GM21423 (cell line): ENCODE measurements around the gene C14orf180.

Experiments
- ATAC-seq: cut with Tn5 transposase; IDR thresholded peaks from one replicate; pipeline ENCODE4 v1.9.1; 2021; ENCODE audit warnings: mild to moderate bottlenecking, moderate library complexity; ENCODE audit not compliant: unreplicated experiment

Gene C14orf180

GRCh38 chr14:104591506-104592291 lies 12.1 kb downstream of the C14orf180 start:
- ATAC-seq: no peak

DNA sequence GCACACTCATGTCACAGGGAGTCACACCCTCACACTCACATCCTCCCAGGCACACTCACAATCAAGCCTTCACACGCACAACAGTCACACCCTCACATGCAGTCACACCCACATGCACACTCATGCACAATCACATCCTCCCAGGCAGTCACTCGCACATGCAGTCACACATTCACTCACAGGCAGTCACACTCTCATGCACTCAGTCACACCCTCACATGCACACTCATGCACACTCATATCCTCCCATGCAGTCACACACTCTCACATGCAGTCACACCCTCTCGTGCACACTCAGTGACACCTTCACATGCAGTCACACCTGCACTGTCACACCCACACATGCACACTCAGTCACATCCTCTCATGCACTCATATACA lies 12.7 kb downstream of the C14orf180 start:
- no peak for ATAC-seq

DNA sequence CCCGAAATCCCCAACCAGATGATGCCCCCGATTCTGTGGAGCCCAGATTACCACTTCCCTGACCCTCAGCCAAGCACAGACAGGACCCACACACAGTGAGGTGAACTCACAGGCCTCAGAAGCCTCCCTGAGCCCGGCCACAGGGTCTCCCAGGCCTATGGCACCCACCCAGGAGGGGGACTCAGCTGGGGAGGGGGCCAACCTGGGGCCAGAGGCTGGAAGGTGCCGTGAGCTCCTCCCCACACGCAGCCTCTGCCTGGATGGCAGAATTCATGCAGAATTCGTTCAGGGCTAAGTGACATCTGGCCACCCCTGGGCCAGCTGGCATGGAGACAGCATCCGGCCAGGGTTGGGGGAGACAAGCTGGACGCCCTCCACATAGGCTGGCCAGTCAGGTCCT lies 13.2 kb downstream of the C14orf180 start:
- ATAC-seq: no peak

DNA sequence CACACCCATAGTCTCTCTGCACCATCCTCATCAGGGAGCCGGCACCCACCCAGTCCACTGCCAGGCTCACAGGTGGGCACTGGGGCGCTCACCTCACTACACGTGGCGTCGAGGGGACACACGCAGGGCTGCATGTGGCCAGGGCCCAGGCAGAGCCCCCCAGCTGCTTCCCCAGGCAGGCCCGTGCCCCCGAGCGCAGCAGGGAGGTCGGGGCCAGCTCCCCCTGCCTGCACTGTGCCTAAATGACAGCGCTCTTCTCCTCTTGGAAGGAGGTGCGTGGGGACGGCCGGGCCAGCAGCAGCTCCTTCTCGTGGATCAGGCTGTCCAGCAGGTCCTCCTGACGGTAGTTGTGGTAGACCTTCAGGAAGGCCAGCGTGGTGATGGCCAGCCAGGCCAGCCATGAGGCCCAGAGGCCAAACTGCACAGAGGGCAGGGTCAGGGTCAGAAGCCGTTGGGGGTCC lies 13.7 kb downstream of the C14orf180 start:
- no peak for ATAC-seq

GRCh38 chr14:104593710-104594136 lies 14.2 kb downstream of the C14orf180 start:
- ATAC-seq: no peak

DNA sequence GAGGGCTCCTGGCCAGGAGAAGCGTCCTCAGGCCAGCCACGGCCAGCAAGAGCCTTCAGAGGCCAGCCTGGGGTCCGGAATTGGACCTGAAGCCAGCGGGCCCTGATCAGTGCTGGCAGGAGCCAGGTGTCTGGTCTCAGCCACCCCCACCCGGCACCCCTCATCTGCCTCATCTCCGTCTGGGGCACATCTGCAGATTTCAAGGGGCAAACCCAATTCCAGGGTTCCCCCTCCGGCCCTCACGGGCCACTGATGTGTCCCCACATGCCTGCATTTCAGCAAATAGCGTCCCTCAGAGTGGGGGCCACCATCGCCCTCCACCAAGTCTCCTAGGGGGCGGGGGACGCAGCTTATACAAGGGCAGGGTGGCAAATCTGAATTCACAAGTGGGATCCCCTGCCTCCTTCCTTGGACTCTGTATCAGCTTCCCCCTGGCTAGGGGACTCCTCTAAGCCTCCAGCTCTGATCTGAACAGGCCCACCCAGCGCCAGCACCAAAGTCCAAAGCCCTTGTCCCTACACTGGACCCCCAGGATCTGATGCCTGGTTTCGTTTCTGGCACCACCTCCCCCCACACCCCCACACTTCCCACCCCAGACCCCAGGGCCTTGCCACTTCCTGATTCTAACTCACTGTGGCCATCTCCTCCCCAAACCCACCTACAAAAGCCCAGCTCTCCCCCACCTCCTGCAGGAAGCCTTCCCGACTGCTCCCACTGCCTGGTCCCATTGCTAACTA lies 14.9 kb downstream of the C14orf180 start:
- no peak for ATAC-seq

DNA sequence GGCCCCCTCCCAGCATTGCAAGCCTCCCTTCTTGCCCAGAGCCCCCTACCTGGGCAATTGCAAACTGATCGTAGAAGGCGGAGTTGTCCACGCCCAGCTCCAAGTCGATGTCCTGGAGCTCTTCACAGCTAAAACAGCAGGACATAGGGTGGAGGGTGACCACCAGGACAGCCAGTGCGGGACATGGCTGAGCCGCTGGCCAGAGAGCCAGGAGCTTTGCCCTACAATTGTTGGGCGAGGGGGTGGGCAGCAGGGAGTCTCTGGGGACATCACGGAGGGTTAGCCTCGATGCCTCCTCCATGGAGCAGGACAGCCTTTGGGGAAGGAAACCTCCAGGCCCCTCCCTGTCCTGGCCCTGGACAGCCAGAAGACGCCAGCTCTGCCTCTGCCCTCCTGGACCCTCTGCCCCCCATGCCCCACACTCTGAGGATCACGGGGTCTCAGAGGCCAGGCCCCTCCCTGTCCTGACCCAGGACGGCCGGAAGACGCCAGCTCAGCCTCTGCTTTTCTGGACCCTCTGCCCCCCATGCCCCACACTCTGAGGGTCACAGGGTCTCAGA lies 15.6 kb downstream of the C14orf180 start:
- ATAC-seq: no peak

- ATAC-seq: no peak
Measured at GRCh38 chr14:104595911-104596450, 16.4 kb downstream of the C14orf180 start.

DNA sequence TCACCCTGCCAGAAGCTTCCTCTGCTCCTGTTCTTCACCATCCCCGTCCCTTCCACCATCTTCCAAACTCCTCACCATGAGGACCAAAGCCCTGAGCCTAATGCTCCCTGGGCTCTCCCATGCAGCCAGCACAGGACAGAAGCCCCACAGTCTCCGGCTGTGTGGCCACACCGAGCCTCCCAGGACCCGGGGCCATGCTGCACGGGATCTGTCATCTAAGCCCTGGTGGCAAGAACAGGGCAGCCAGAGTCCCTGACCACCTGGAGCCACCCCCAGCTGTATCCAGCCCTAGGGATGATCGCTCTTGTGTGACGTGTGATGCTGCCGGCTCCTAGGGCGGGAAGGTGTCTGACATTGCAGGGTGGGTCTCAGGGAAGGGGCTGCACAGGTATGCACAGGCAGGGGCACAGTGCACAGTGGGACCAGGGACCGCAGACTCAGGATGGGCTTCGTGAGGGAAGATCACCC lies 16.9 kb downstream of the C14orf180 start:
- no peak for ATAC-seq

GRCh38 chr14:104596927-104597351 lies 17.4 kb downstream of the C14orf180 start:
- no peak for ATAC-seq

- no peak for ATAC-seq
Measured at GRCh38 chr14:104597576-104597975, 18.0 kb downstream of the C14orf180 start.

GRCh38 chr14:104598039-104598909 lies 18.7 kb downstream of the C14orf180 start:
- ATAC-seq: no peak

- ATAC-seq: no peak
Measured at GRCh38 chr14:104598910-104599273, 19.3 kb downstream of the C14orf180 start.

DNA sequence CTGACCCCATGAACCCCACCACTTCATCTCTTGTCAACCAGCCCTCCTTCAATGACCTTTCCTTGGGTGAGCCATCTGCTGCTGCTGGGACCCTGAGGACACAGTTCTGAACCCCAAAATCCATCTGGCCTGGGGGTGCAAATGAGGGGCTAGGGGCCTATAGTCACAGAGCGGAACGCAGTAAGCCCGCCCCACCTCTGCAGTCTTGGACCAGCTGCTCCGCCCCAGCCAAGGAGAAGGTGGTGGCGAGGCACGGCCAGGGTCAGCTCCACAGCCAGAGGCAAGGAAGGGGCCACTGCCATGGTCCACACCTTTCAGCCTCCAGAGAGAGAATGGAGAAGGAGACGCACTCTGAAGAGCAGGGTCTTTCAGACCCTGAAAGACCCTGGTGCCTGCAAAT lies 19.9 kb downstream of the C14orf180 start:
- no peak for ATAC-seq

DNA sequence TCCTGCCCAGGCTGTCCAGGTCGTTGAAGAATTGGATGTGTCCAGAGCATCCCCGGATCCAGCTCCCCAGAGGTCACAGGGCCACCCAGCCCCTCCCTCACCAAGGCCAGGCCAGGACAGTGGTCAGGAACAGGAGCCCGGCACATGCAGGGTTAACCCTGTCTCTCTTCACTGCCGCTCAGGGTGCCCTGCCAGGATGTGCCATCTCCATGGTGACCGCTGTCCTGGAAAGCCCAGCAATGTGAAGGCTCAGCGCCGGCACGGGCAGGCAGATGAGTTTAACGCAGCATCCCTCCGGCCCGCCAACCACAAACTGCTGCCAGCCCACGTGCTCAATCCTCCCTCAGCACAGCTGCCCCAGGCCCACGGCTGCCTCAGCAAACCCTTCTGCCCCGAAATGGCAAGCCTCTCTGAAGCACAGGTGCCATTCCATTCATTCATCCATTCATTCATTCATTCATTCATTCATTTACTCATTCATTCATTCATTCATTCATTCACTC lies 20.6 kb downstream of the C14orf180 start:
- ATAC-seq: no peak

GRCh38 chr14:104600805-104601204 lies 21.2 kb downstream of the C14orf180 start:
- ATAC-seq: no peak

- no peak for ATAC-seq
Measured at GRCh38 chr14:104601786-104602185, 22.2 kb downstream of the C14orf180 start.

- ATAC-seq: no peak
Measured at GRCh38 chr14:104602315-104602932, 22.9 kb downstream of the C14orf180 start.

DNA sequence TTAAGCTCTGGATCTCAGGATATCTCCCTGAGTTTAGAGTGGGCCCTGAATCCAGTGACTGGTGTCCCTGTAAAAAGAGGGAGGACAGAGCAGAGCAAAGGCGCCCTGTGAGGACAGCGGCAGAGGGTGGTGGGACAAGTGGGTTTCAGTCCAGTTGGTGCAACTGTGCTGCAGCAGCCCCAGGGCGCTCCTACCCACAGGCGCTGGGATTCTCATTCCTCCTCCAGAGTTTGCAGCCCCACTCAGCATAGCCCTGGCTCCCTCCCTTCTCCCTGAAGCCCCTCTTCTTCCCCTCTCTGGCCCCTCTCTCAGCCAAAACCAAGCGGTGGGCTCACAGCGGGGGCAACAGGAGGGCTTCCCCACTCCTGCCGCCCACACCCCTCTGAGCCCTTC lies 23.4 kb downstream of the C14orf180 start:
- ATAC-seq: no peak
